ENCODE measurements around the gene SCARB2.

Gene SCARB2

GRCh38 chr4:76226418-76226817 is 12.8 kb upstream of the SCARB2 start:
- no peak for DNase-seq (ENCODE audit: low read depth in 3 of 3)

GRCh38 chr4:76224171-76224570 is 10.5 kb upstream of the SCARB2 start:
- no peak for DNase-seq (ENCODE audit: low read depth in 3 of 3)

- no peak for DNase-seq (ENCODE audit: low read depth in 3 of 3)
Measured at GRCh38 chr4:76219299-76220055, 5.9 kb upstream of the SCARB2 start.

DNA sequence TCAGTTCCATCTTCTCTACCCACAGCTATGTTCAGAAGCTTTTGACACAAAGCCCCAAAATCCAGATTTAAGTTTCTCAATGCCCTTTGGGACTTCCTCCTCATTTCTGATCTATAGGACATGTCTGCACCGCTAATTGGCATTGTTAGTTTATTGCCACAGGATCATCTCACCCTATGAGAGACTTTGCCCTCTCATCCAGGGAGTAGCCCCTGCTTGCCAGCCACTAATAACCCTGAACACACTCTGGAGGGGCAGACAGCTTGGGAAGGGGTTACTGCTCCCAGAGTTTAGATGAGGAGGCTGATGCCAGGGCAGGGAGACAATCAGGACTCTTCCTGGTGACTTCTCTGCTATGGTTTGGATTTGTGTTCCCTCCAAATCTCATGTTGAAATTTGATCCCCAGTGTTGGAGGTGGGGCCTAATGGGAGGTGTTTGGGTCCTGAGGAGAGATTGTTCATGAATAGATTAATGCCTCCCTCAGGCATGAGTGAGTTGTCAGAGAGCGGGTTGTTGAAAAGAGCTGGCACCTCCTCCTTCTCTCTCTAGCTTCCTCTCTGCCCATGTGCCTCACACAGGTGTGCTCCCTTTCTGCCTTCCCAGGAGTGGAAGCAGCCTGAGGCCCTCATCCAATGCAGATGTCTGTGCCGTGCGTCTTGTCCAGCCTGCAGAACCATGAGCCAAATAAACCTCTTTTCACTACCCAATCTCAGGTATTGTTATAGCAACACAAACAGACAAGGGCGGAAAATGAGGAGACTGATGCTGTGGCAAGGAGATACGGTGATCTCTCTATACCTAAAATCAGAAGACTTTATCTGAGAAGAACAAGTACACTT is 3.6 kb upstream of the SCARB2 start:
- DNase-seq (ENCODE audit: low read depth in 3 of 3) = no peak

DNA sequence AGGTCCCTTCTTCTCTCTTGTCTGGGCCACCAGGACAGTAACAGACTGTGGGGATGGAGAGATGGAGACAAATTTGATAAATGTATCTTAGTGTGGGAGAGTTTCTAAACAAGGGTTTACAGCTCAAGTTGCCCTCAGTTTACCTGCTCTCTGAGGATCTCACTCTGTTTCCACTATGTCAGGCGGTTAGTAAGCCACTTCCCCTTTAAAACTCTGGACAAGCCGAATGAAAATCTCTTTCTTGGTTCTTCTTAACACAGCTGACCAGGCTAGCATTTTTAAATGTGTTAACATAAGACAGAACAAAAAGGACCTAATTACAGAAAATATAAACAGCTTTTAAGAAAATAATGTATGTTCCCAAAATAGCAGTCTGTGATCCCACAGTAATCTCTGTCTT is 2.9 kb upstream of the SCARB2 start:
- no peak for DNase-seq (ENCODE audit: low read depth in 3 of 3)

DNA sequence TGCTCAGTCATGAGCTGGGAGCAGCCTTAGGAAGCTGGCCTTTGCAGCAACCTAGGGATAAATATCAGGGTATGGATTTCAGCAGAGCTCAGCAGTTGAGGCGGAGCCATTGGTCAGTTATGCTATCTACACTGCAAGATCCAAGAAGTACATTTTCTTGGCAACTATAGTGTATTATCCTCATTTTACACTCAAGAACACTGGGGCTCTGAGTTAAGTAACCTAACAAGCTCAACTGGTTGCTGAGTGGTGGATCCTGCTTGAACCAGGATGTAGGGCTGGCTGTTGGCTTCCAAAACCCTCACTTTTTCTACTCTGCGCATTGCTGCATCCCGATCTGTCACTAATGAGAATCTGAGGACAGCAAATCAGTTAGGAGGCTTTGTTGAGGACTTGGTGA is 1.5 kb upstream of the SCARB2 start:
- no peak for DNase-seq (ENCODE audit: low read depth in 3 of 3)

DNA sequence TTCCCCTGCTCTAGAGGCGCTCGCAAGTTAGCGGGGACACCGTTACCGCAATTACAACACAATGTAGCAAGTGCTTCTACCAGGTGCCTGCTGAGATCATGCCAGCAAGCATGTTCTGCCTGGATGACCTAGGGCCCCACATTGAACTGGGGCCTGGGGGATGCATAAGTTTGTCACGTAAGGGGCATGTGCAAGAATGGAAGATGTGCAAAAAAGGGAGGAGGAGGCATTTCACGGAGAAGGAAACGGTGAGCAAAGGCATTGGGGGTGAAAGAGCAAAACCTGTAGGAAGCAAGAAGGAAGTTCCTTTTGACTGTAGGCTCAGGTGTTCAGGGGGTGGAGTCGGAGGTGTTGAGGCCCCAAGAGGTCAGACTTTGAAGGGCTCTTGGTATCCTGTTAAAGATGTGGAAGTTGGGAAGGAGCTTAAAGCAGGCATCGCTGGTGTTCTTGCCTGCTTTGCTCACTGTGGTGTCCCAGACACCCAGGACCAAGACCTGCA is 602 bp upstream of the SCARB2 start:
- peak in 1 of 3 experiments; percentile 16 for DNase-seq (ENCODE audit: low read depth in 3 of 3)

GRCh38 chr4:76212851-76213414 is 691 bp downstream of the SCARB2 start:
- DNase-seq (ENCODE audit: low read depth in 3 of 3) = no peak

DNA sequence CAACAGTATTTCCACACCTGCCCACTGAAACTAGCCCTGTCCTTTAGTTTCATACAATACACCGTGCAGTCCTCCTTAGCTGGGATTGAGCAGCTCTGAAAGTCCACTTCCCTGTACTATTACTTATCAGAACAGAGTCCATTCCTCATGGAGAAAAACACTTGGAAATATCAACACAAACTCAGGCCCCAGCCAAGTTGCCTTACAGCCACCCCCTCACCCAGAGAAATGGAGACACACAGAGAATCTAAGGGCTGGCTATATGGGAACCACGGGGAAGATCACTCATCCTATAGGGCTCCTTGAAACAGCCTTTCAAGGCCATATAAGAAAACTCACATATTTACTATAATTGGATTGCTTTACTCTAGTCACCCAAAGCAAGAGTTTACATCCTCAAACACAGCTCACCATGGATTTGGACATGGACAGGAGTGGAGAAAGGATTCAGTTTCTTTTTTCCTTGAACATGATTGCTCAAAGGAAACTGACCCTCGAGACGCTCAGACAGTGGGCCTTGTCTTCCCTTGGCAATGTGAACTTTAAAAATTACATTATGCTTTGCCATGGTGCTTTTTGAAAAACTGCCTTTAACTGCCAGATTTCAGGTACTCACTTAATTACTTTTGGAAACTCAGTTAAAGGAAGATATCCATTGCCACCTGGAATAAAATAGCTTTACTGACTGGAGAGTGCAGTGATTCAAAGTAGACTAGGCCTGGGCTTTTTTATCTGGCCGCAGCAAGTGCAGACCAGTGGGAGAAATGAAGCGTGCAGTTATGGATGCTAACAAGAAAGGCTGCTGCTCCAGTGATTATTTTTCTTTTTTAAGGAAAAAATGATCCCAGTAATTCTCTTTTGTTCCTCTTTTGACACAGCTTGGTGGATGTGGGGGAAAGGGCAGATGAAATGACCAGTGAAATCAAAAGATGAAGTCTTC is 1.6 kb downstream of the SCARB2 start:
- no peak for DNase-seq (ENCODE audit: low read depth in 3 of 3)

GRCh38 chr4:76210452-76210851 is 3.2 kb downstream of the SCARB2 start:
- DNase-seq (ENCODE audit: low read depth in 3 of 3) = no peak

DNA sequence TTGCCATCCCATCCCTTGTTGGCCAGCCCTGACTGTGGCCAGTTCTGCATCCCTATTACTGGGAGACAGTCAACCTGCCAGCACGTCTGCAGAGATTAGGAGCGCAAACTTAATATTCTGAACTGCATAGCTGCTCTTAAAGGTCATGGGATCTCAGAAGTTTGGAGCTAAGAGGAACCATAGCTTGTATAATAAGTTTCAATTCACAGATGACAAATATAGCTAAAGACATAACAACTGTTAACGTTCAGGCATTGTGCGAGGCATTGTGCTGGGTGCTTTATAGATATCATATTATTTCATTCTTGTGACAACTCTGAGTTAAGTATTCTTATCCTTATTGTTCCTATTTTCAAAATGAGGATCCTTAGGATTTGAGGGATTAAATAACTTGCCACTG is 3.7 kb downstream of the SCARB2 start:
- no peak for DNase-seq (ENCODE audit: low read depth in 3 of 3)

DNA sequence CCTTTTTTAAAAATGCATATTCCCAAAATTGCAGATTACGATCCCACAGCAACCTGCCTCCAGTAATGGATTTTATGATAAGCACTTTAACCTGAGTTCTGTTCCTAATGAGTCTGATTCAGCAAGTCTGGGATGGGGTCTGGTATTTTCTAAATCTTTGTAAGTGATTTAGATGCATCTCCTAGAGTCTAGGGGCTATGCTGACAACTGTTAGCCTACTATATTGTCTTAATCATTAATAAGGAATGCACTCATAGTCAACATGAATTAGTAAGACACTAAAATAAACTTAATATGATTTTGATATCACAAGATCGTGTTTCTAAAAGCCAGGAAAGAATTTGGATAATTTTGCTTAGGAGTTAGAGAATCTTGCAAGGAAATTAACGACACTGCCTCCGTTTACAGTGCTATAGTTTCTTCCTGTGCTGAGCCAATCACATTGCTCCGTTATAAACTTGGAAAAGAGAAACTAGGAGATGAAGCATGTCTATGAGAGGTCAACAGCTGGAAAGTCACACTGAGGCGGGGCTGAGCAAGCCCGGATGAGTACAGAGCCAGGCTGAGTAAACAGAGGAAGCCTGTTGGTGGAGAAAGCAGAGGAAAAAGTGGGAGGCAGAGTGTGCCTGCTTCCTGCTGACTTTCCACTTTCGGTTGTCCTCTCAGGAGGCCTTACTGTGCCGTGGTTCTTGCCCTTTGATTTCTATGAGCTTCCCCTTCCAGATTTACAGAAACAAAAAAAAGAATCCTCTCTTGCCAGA is 5.4 kb downstream of the SCARB2 start:
- no peak for DNase-seq (ENCODE audit: low read depth in 3 of 3)

DNA sequence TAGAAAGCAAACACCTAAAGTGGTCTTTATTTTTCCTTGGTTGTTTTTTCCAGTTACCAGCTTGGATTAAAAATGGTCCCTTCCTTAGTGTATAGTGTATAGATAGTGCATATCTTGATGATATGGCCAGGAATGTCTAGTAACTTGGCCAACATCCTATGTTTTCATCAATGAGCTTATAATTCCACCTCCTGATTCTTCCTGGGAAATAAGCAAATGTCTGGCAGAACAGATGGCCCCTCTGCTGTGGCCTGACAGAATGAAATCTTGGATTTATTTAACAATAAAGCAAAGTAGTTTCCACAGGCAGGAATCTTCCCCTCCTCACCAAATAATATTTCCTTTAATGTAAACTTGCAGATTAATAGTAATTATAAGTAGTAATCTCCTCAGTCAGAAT is 6.1 kb downstream of the SCARB2 start:
- DNase-seq (ENCODE audit: low read depth in 3 of 3) = no peak

DNA sequence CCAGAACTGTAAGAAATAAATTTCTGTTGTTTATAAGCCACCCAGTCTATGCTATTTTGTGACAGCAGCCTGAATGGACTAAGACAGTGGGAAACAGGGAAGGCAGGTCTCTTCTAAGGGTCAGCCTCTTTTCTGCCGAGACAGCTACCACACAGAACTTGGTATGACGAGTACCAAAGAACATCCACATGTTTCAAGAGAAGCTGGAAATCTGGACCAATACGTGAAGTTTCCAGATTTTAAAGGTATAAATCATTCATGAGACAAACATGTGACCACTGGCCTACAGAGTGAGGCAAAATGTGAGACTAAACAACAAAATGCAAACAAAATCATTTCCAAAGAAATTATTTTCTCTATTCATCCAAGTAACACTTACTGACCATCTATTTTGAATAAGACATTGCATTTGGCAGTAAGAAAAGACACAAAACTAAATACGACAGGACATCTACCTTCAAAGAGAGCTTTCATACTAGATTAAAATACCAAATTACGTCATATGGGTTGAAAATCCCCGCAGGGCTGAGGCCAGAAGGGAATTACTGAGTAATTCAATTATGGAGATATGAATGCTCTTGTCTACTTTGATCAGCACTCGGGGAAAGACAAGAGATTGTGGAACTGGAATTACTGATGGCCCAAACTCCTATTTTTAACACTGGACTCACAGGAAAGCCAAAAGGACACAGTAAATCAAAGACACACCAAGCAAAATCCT is 7.2 kb downstream of the SCARB2 start:
- no peak for DNase-seq (ENCODE audit: low read depth in 3 of 3)

DNA sequence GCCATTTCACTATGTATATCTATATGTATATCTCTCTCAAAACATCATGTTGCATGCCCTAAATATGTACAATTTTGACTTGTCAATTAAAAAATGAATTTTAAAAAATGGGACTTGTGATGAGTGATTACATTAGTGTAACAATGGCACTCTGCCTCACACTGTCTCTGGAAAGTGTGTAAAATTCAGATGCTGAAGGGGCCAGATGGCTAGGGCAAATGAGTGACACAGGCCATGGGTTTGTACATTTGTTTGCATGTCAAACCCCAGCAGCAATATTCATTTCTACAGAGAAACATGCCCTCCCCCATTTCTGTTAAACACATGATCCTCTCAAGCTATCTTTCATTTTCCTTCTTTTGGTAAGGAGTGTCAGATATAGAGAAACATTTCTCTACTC is 8.1 kb downstream of the SCARB2 start:
- DNase-seq (ENCODE audit: low read depth in 3 of 3) = no peak

DNA sequence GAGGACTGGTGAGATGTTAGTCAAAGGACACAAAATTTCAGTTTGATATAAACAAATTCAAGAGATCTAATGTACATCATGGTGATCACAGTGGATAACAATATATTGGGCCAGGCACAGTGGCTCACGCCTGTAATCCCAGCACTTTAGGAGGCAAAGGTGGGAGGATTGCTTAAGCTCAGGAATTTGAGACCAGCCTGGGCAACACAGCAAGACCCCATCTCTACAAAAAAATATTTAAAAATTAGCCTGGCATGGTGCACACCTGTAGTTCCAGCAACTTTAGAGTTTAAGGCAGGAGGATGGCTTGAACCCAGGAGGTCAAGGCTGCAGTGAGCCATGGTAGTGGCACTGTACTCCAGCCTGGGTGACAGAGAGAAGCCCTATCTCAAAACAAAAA is 8.7 kb downstream of the SCARB2 start:
- DNase-seq (ENCODE audit: low read depth in 3 of 3) = no peak

- no peak for DNase-seq (ENCODE audit: low read depth in 3 of 3)
Measured at GRCh38 chr4:76203541-76203940, 10.1 kb downstream of the SCARB2 start.

DNA sequence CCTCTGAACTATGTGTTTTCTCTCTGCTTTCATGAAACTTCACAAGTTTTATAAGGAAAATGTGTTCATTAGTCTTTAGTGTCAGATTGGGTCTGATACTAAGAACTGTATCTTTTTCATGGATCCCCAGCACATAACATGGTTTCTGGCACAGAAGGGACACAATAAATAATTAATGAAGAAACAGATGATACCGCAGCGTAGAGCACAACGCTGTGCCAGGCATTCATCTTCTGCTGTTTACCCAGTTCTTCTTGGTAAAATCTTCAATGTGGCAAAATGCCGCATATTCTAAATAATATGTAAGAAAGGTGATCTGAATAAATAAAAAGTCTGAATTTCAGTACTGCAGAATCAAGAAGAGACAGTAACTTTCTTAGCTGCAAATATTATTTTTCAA is 12.3 kb downstream of the SCARB2 start:
- DNase-seq (ENCODE audit: low read depth in 3 of 3) = no peak

DNA sequence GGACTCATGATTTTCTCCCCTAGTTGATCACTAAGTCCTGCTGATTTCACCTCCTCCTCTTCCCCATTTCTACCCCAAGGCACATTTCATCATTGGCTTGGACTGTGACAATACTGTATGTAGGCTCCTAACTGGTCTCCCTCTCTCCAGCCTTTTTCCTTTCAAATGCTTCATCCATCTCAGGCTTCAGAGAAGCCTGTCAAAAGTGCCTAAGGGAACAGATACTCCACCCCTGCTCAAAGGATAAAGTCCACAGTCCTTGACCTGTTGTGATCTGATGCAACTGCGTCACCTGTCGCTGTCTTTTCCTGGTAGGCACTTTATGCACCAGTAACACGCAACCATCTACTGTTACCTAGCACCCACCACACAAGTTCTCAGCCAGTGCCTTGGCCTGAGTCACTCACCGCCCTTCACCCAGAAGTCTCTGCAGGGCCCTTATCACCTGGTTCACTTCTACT is 12.8 kb downstream of the SCARB2 start:
- DNase-seq (ENCODE audit: low read depth in 3 of 3) = no peak

DNA sequence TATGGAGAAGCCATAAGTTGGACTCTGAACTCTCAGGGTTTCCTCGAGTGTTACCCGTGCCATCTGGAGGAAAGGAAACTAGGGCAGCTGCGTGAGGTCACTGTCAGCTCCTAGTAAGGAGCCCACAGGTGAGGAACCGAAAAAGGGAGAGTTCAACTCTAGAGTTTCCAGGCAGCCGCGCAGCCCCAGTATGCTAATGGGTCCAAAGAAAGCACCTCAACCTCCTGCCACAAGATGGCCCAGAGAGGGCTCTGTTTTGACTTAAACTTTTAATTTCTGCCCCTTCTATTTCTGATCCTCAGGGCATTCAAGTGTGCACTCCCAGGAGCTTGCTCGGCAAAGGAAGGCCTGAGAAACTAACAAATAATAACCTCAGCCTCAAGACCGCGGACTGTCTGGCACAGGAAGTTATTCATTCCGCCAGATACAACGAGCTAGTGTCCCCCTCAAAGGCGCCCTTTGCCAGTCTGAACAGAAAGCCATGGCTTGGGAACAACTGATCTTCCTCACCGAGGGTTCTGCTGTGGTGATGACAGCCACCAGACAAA is 13.9 kb downstream of the SCARB2 start:
- no peak for DNase-seq (ENCODE audit: low read depth in 3 of 3)

Measured in stimulated activated CD4-positive, alpha-beta T cell treated with anti-CD3 and anti-CD28 coated beads, TNF-alpha, amount 100 ng/mL, for 24 hours (primary cell).